HL-60 (cell line): ENCODE data around the gene KPTN.

ENCODE experiments used
- DNase-seq, 2 experiments: peaks; one replicate each; pipeline ENCODE4 v3.0.0-alpha.2; 2010 to 2020; ENCODE audit warnings: low read depth in 1 of 2, low spot score in 1 of 2
- H3K27ac ChIP-seq: fragments of 250-450 bp; sonication (Bioruptor Pico); replicated peaks from 2 replicates; pipeline ENCODE4 v1.5.1; 2020; ENCODE audit warnings: mild to moderate bottlenecking, moderate library complexity
- H3K27me3 ChIP-seq: fragments of 250-450 bp; sonication (Bioruptor Pico); 2 replicates; pipeline ENCODE4 v1.5.1; 2021; ENCODE audit warnings: mild to moderate bottlenecking, moderate library complexity; ENCODE audit not compliant: insufficient read depth, poor library complexity, severe bottlenecking
- H3K4me3 ChIP-seq: replicated peaks from 2 replicates; pipeline ENCODE4 v1.5.1; 2011; ENCODE audit warnings: mild to moderate bottlenecking, control low read depth, low read length; ENCODE audit not compliant: insufficient read depth
- CTCF ChIP-seq: IDR thresholded peaks from one replicate; pipeline ENCODE4 v1.5.1; 2011; ENCODE audit warnings: low read length, control low read depth, inconsistent platforms; ENCODE audit not compliant: insufficient read depth
- GABPA ChIP-seq: IDR thresholded peaks from 2 replicates; pipeline ENCODE4 v1.6.1; 2012; ENCODE audit warnings: low read depth
- POLR2AphosphoS5 ChIP-seq: IDR thresholded peaks from 2 replicates; pipeline ENCODE4 v1.6.1; 2012; ENCODE audit warnings: low read depth
- REST ChIP-seq: IDR thresholded peaks from 2 replicates; pipeline ENCODE4 v1.6.1; 2012; ENCODE audit warnings: low read depth; ENCODE audit not compliant: insufficient replicate concordance
- SPI1 ChIP-seq: IDR thresholded peaks from 2 replicates; pipeline ENCODE4 v1.6.1; 2012; ENCODE audit warnings: low read depth, mild to moderate bottlenecking, borderline replicate concordance

Gene KPTN

DNA sequence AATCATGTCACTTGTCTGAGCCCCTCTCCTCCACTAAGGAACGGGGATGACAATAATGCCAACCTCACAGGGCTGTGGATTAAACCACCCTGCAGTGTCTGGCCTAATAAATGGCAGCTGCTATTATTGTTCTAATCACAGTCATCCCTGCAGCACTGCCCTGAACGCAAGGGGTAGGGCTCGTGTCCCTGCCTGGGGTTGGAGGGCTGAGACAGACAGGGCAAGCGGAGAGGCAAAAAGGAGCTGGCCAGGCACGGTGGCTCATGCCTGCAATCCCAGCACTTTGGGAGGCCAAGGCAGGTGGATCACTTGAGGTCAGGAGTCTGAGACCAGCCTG is 10.2 kb upstream of the KPTN start:
- H3K27me3 ChIP-seq: no peaks in the 10 kb centered on the region
- H3K4me3 ChIP-seq: no peak overlapping the region
- DNase-seq: no peak
- no peak for TF ChIP-seq REST
- TF ChIP-seq POLR2AphosphoS5: no peak
- no peak for TF ChIP-seq CTCF
- H3K27ac ChIP-seq: no peak overlapping the region

DNA sequence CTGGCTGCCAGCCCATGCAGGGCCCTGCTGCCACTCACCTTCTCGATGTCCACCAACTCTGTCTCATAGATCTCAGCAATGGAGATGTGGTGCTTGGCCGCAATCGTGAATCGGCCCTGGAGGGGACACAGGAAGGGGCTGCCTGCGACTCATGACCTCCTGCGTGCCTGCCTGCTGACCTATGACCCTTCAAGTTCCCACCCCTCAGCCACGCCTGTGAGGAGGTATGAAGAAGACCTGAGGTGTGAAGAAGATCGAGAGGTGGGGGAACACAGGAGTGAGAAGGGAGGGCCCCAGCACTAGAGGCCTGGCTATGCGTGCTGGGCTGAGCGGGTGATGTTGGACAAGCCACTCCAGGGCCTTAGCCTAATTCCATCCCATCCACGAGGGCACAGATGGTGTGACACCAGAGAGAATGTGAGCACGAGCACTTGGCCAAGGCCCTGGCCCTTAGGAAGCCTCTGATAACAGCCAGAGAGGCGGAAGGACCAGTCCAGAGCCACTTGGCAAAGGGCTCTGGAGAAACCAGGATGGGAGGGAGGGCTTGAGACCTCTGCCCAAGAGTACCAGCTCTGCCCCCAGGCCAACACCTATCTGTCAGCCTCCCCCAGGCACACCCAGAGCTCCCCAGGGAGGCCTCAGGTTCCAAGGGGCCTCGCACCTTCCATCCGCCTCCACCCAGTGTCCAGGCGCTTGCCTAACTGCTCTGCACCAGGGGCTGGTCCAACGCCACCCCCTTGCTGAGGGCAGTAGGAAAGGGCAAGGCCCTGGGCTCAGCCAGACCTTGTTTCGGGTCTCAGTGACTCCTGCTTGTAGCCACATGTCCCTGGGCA is 9.6 kb upstream of the KPTN start:
- no peak for DNase-seq
- no peaks in the 10 kb centered on the region for H3K27me3 ChIP-seq
- H3K27ac ChIP-seq: no peak overlapping the region
- TF ChIP-seq SPI1 (no peak), REST (no peak), GABPA (no peak), POLR2AphosphoS5 (no peak), CTCF (no peak)
- H3K4me3 ChIP-seq: no peak overlapping the region

GRCh38 chr19:47492571-47493377 is 8.8 kb upstream of the KPTN start:
- Histone ChIP-seq H3K4me3 (no peak overlapping the region), H3K27ac (no peak overlapping the region), H3K27me3 (no peaks in the 10 kb centered on the region)
- no peak for DNase-seq
- TF ChIP-seq GABPA (no peak), POLR2AphosphoS5 (no peak), SPI1 (no peak), REST (no peak), CTCF (no peak)
